HG02840 (cell line): ENCODE measurements around the gene CLEC16A.

Source experiments
- ATAC-seq: cut with Tn5 transposase; IDR thresholded peaks from one replicate; pipeline ENCODE4 v1.9.1; 2021; ENCODE audit warnings: mild to moderate bottlenecking, moderate library complexity, moderate number of reproducible peaks; ENCODE audit not compliant: unreplicated experiment, low FRiP score

CLEC16A gene

DNA sequence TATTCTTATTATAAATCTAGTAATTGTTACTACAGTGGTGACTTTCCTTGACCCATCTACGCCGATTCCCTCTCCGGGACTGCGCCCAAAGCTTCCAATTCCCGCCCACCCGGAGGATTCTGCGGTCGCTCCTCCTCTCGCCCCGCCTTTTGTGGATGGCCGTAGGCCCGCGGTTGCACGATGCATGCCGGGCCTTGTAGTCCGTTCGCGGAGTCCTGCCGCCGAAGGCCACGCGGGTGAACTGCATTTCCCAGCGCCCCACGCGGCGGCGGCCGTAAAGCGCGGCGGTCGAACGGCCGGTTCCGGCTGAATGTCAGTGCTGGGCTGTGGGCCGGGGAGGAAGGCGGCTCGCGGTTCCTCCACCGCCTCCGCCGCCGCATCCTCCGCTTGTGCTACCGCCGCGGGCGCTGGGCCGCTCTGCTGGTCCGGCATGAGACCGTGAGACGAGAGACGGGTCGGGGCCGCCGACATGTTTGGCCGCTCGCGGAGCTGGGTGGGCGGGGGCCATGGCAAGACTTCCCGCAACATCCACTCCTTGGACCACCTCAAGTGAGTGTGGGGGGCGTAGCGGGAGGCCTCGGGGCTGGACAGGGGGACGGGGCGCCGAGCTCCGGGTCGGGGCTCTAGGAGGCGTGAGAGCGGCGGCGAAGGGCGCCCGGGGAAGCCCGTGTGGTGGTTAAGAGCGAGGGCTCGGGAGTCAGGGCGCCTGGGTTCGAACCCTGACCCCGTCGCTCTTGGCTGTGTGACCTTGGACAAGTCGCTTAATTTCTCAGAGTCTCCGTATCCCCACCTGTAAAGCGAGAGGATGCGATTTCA, at the start of gene CLEC16A:
Gene CLEC16A (plus strand): TSS at position 316 of the 816 bp plus-strand sequence. CDS start 154 bp downstream, at position 470.
- peak; percentile 58 for ATAC-seq

DNA sequence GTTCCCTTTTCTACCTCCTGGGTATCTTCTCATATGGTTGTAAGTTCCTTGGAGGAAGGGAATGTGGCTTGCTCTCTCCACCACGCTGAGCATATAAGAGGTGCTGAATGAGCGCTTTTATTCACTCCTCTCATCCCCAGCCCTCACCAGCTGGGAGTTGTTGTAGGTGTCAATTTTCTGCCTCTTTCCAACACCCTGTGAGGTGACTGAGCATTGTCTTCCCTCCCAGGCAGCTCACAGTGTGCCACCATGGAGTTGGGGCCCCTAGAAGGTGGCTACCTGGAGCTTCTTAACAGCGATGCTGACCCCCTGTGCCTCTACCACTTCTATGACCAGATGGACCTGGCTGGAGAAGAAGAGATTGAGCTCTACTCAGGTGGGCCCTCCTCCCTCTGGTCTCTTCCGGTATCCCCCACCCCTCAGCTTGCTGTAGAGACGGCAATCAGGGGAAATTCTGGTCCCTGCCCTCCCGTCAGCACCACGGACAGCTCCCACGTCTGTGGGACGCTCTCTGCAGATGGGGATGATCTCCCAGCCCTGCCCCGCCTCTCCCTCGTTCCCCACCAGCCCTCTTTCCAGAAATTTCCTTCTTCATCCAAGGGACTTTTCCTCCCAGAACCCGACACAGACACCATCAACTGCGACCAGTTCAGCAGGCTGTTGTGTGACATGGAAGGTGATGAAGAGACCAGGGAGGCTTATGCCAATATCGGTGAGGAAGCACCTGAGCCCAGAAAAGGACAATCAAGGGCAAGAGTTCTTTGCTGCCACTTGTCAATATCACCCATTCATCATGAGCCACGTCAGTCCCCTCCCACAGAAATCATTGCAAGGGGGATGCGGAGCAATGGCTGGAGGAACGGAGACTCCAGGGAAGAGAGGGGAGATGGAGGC, 49.1 kb upstream of the CLEC16A start:
- ATAC-seq = no peak

GRCh38 chr16:10896165-10896564, 48.2 kb upstream of the CLEC16A start:
- no peak for ATAC-seq

GRCh38 chr16:10896723-10897122, 47.6 kb upstream of the CLEC16A start:
- ATAC-seq = no peak

DNA sequence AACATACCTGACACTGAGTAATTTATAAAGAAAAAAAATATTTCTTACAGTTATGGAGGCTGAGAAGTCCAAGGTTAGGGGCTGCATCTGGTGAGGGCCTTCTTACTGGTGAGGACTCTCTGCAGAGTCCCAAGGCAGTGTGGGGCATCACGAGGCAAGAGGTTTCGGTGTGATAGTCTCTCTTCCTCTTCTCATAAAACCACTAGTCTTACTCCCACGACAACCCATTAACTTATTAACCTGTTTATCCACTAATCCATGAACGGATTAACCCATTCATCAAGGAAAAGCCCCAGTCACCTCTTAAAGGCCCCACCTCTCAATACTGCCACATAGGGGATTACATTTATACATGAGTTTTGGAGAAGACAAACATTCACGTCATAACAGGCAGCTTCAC, 47.2 kb upstream of the CLEC16A start:
- no peak for ATAC-seq

- ATAC-seq = no peak
Observed at GRCh38 chr16:10902999-10903398, 41.4 kb upstream of the CLEC16A start.

DNA sequence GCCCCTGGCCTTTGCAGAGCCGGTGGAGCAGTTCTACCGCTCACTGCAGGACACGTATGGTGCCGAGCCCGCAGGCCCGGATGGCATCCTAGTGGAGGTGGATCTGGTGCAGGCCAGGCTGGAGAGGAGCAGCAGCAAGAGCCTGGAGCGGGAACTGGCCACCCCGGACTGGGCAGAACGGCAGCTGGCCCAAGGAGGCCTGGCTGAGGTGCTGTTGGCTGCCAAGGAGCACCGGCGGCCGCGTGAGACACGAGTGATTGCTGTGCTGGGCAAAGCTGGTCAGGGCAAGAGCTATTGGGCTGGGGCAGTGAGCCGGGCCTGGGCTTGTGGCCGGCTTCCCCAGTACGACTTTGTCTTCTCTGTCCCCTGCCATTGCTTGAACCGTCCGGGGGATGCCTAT, 37.9 kb upstream of the CLEC16A start:
- ATAC-seq = no peak

DNA sequence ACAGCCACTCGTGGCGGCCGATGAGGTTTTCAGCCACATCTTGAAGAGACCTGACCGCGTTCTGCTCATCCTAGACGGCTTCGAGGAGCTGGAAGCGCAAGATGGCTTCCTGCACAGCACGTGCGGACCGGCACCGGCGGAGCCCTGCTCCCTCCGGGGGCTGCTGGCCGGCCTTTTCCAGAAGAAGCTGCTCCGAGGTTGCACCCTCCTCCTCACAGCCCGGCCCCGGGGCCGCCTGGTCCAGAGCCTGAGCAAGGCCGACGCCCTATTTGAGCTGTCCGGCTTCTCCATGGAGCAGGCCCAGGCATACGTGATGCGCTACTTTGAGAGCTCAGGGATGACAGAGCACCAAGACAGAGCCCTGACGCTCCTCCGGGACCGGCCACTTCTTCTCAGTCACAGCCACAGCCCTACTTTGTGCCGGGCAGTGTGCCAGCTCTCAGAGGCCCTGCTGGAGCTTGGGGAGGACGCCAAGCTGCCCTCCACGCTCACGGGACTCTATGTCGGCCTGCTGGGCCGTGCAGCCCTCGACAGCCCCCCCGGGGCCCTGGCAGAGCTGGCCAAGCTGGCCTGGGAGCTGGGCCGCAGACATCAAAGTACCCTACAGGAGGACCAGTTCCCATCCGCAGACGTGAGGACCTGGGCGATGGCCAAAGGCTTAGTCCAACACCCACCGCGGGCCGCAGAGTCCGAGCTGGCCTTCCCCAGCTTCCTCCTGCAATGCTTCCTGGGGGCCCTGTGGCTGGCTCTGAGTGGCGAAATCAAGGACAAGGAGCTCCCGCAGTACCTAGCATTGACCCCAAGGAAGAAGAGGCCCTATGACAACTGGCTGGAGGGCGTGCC, 37.2 kb upstream of the CLEC16A start:
- no peak for ATAC-seq

- ATAC-seq = no peak
Observed at GRCh38 chr16:10907757-10908045, 36.7 kb upstream of the CLEC16A start.

- ATAC-seq = no peak
Observed at GRCh38 chr16:10911267-10911666, 33.1 kb upstream of the CLEC16A start.

GRCh38 chr16:10916534-10916933, 27.8 kb upstream of the CLEC16A start:
- no peak for ATAC-seq

- ATAC-seq = no peak
Observed at GRCh38 chr16:10918294-10919002, 25.9 kb upstream of the CLEC16A start.

DNA sequence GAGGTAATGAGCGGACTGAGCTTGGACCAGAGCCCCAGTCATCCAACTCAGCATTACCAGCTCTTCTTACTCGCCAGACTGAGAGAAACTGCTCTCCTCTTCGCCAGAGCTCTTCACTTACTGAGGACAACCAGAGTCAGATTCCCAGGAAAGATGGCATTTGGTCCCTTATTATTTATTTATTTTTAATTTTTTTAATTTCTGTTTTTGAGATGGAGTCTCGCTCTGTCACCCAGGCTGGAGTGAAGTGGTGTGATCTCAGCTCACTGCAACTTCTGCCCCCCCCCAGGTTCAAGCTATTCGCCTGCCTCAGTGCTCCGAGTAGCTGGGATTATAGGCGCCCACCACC, 25.4 kb upstream of the CLEC16A start:
- no peak for ATAC-seq

DNA sequence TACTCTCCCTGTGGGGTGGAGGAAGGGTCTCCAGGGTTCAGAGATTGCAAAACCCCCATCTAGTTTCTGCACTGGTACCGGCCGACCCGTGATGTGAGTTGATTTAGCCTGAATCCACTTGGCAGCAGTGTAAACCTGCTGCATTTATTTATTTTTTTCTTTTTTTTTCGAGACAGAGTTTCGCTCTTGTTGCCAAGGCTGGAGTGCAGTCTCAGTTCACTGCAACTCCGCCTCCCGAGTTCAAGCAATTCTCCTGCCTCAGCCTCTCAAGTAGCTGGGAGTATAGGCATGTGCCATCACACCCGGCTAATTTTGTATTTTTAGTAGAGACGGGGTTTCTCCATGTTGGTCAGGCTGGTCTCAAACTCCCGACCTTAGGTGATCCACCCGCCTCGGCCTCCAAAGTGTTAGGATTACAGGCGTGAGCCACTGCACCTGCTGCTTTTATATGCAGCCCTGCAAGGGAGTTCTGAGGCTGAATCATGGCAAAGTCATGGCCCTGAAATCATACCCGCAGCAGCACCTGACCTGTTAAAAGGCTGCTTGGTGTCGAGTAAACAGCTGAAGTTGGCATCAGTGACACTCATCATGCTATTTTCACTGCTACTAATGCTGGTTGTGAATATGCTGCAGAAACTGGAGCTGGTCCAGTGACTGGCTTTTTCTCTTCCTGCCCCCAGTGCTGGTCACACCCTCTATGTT, 23.5 kb upstream of the CLEC16A start:
- ATAC-seq = no peak

- ATAC-seq = no peak
Observed at GRCh38 chr16:10921536-10922327, 22.6 kb upstream of the CLEC16A start.

DNA sequence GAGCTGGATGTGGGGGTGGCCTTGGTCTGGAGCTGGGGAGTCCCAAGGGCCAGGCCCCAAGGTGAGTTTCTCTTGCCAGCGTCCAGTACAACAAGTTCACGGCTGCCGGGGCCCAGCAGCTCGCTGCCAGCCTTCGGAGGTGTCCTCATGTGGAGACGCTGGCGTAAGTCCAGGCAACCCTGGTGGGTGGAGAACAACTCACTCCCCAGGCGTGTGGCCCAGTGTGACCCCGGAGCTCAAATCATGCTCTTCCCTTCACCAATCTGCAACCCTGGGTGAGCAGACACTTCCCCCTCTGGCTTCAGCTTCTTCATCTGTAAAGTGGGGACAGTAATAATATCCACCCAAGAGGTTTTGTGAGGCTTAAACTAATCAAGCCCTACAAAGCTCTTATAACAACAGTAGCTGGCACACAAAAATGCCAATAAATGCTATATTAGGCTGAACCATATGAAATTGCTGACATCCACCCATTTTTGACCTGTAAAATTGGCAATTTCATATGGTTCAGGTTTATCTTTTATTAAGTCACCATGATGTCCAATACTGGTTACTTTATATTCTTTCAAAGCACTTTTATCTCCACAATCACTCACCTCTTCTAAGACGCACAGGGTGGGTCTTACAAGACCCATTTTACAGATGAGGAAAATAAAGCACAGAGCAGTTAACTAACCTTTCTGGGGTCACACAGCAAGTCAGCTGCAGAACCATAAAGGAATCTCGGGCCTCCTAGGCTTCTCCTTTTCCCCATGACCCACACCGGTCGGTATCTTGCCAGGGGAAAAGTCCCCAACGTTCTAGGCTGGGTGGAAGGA, 21.8 kb upstream of the CLEC16A start:
- ATAC-seq = no peak

- ATAC-seq = no peak
Observed at GRCh38 chr16:10923146-10923649, 21.2 kb upstream of the CLEC16A start.

GRCh38 chr16:10923650-10924214, 20.6 kb upstream of the CLEC16A start:
- no peak for ATAC-seq
